SK-N-SH (cell line): ENCODE results near the gene INTS3.

Source experiments
- FOXM1 ChIP-seq: IDR thresholded peaks from 2 replicates; pipeline ENCODE4 v1.4.0; 2012; ENCODE audit warnings: low read depth, mild to moderate bottlenecking
- POLR2AphosphoS5 ChIP-seq: IDR thresholded peaks from 2 replicates; pipeline ENCODE4 v1.6.1; 2012; ENCODE audit warnings: low read depth, low read length
- TAF1 ChIP-seq: IDR thresholded peaks from 2 replicates; pipeline ENCODE4 v1.6.1; 2012; ENCODE audit warnings: low read depth, mild to moderate bottlenecking, low read length, moderate library complexity, borderline replicate concordance
- TF ChIP-seq, protein P1 (sequence below): IDR thresholded peaks from 2 replicates; pipeline ENCODE4 v1.4.0; 2012; ENCODE audit warnings: low read depth
- TF ChIP-seq, protein P2 (sequence below): fragments of 200-600 bp; sonication (generic); IDR thresholded peaks from 2 replicates; pipeline ENCODE4 v1.6.1; 2017; ENCODE audit warnings: antibody characterized with exemption, mild to moderate bottlenecking, moderate library complexity

DNA sequence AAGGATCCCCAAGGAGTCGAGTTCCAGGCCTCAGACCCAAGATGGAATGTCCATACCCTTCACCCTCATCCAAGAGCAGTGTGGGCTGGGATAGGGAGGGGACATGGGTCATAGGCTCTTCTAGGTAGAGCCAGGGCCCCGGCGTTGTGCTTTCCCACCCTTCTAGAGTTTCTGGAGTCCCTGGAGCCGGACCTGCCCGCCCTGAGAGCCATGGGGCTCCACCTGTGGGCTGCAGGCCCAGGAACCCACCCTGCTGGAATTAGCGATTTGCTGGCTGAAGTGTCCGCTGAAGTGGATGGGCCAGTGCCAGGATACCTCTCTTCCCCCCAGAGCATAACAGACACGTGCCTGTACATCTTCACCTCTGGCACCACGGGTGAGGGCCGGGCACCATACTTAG lies 48.5 kb downstream of the INTS3 start:
- TF ChIP-seq, protein P1, sequence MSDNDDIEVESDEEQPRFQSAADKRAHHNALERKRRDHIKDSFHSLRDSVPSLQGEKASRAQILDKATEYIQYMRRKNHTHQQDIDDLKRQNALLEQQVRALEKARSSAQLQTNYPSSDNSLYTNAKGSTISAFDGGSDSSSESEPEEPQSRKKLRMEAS = no peak
- no peak for TF ChIP-seq TAF1
- TF ChIP-seq FOXM1 = no peak
- TF ChIP-seq POLR2AphosphoS5 = no peak
- TF ChIP-seq, protein P2, sequence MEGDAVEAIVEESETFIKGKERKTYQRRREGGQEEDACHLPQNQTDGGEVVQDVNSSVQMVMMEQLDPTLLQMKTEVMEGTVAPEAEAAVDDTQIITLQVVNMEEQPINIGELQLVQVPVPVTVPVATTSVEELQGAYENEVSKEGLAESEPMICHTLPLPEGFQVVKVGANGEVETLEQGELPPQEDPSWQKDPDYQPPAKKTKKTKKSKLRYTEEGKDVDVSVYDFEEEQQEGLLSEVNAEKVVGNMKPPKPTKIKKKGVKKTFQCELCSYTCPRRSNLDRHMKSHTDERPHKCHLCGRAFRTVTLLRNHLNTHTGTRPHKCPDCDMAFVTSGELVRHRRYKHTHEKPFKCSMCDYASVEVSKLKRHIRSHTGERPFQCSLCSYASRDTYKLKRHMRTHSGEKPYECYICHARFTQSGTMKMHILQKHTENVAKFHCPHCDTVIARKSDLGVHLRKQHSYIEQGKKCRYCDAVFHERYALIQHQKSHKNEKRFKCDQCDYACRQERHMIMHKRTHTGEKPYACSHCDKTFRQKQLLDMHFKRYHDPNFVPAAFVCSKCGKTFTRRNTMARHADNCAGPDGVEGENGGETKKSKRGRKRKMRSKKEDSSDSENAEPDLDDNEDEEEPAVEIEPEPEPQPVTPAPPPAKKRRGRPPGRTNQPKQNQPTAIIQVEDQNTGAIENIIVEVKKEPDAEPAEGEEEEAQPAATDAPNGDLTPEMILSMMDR = no peak
